Measurements from ENCODE around the gene MED13L. TPM values are rescaled to one million over a fixed set of nuclear protein-coding genes. Genes with fewer than 3 reads are reported as not detected.

The MED13L gene
- total and polyA plus RNA-seq, 2 donors (not counting 1 experiment from before 2014, with no cell fraction given): 56.5 to 97.3 TPM

DNA sequence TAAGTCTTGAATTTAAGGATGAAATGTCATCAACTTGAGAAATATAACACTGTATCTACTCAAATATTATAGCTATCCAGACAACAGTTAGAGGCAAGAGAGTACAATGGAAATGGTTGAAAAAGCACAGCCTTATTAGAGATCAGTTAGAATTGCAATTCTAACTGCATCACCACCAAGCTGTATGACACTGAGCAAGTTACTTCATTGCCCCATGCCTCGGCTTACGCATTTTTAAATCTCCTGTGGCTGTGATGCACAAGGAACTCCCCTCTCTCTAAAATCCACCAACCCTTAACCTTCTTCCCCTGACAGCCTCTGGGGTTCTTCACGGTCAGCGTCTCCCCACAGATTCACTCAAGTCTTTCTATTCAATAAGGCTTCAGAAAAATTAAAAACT is 75.1 kb downstream of the MED13L start:
- Histone ChIP-seq H2AFZ (ENCODE audit: low read length) (no peak overlapping the region), H3K4me3 (replicated peaks in 1 of 4; ENCODE audit: control extremely low read depth in 1 of 4, insufficient read depth in 1 of 4, low read depth in 3 of 4, low read length in 4 of 4) (no peak overlapping the region), H3K27me3 (ENCODE audit: control insufficient read depth, insufficient read depth, low read length) (no peaks in the 10 kb centered on the region), H3K4me2 (ENCODE audit: extremely low read depth, insufficient read depth, low read length) (peak overlapping the region; percentile 41), H3K9me3 (ENCODE audit: control insufficient read depth, insufficient read depth, low read depth, low read length) (no peaks in the 10 kb centered on the region), H3K9ac (ENCODE audit: insufficient read depth, low read length) (no peak overlapping the region), H4K20me1 (ENCODE audit: control insufficient read depth, extremely low read depth, insufficient read depth, low read length) (peaks cover 8% of the 10 kb centered on the region), H3K36me3 (ENCODE audit: control insufficient read depth, insufficient read depth, low read length) (no peaks in the 10 kb centered on the region), H3K27ac (ENCODE audit: insufficient read depth, low read length) (no peak overlapping the region), H3K79me2 (ENCODE audit: control insufficient read depth, insufficient read depth, low read length) (peaks cover 72% of the 10 kb centered on the region), H3K4me1 (ENCODE audit: control insufficient read depth, extremely low read depth, insufficient read depth, low read length) (peaks cover 4% of the 10 kb centered on the region)
- DNase-seq (ENCODE audit: low read depth in 2 of 2): peak; percentile 18 to 59
- no peak for TF ChIP-seq EZH2 (IDR thresholded peaks at IDR 0.05; ENCODE audit: low read length, missing control alignments)
- TF ChIP-seq CTCF (conservative IDR thresholded peaks at IDR 0.05 in 1 of 2, IDR thresholded peaks at IDR 0.05 in 1 of 2; ENCODE audit: low read depth in 1 of 2, low read length in 2 of 2): no peak

GRCh38 chr12:116201908-116202307 is 75.6 kb downstream of the MED13L start:
- DNase-seq (ENCODE audit: low read depth in 2 of 2): peak; percentile 19 to 82
- Histone ChIP-seq H3K9ac (ENCODE audit: insufficient read depth, low read length) (no peak overlapping the region), H3K27ac (ENCODE audit: insufficient read depth, low read length) (no peak overlapping the region), H3K4me1 (ENCODE audit: control insufficient read depth, extremely low read depth, insufficient read depth, low read length) (peaks cover 4% of the 10 kb centered on the region), H3K36me3 (ENCODE audit: control insufficient read depth, insufficient read depth, low read length) (no peaks in the 10 kb centered on the region), H2AFZ (ENCODE audit: low read length) (no peak overlapping the region), H3K4me2 (ENCODE audit: extremely low read depth, insufficient read depth, low read length) (peak overlapping the region; percentile 41), H4K20me1 (ENCODE audit: control insufficient read depth, extremely low read depth, insufficient read depth, low read length) (peaks cover 7% of the 10 kb centered on the region), H3K27me3 (ENCODE audit: control insufficient read depth, insufficient read depth, low read length) (no peaks in the 10 kb centered on the region), H3K79me2 (ENCODE audit: control insufficient read depth, insufficient read depth, low read length) (peaks cover 71% of the 10 kb centered on the region), H3K9me3 (ENCODE audit: control insufficient read depth, insufficient read depth, low read depth, low read length) (no peaks in the 10 kb centered on the region), H3K4me3 (replicated peaks in 1 of 4; ENCODE audit: control extremely low read depth in 1 of 4, insufficient read depth in 1 of 4, low read depth in 3 of 4, low read length in 4 of 4) (no peak overlapping the region)
- no peak for TF ChIP-seq EZH2 (IDR thresholded peaks at IDR 0.05; ENCODE audit: low read length, missing control alignments)
- no peak for TF ChIP-seq CTCF (conservative IDR thresholded peaks at IDR 0.05 in 1 of 2, IDR thresholded peaks at IDR 0.05 in 1 of 2; ENCODE audit: low read depth in 1 of 2, low read length in 2 of 2)

- H3K79me2 ChIP-seq (ENCODE audit: control insufficient read depth, insufficient read depth, low read length): peaks cover 71% of the 10 kb centered on the region
- H3K9me3 ChIP-seq (ENCODE audit: control insufficient read depth, insufficient read depth, low read depth, low read length): no peaks in the 10 kb centered on the region
- no peak overlapping the region for H3K4me3 ChIP-seq (replicated peaks in 1 of 4; ENCODE audit: control extremely low read depth in 1 of 4, insufficient read depth in 1 of 4, low read depth in 3 of 4, low read length in 4 of 4)
- no peaks in the 10 kb centered on the region for H3K36me3 ChIP-seq (ENCODE audit: control insufficient read depth, insufficient read depth, low read length)
- H2AFZ ChIP-seq (ENCODE audit: low read length): no peak overlapping the region
- peaks cover 4% of the 10 kb centered on the region for H3K4me1 ChIP-seq (ENCODE audit: control insufficient read depth, extremely low read depth, insufficient read depth, low read length)
- TF ChIP-seq CTCF (conservative IDR thresholded peaks at IDR 0.05 in 1 of 2, IDR thresholded peaks at IDR 0.05 in 1 of 2; ENCODE audit: low read depth in 1 of 2, low read length in 2 of 2) (no peak), EZH2 (IDR thresholded peaks at IDR 0.05; ENCODE audit: low read length, missing control alignments) (no peak)
- H3K9ac ChIP-seq (ENCODE audit: insufficient read depth, low read length): no peak overlapping the region
- H3K27me3 ChIP-seq (ENCODE audit: control insufficient read depth, insufficient read depth, low read length): no peaks in the 10 kb centered on the region
- H4K20me1 ChIP-seq (ENCODE audit: control insufficient read depth, extremely low read depth, insufficient read depth, low read length): peaks cover 6% of the 10 kb centered on the region
- H3K27ac ChIP-seq (ENCODE audit: insufficient read depth, low read length): no peak overlapping the region
- no peak overlapping the region for H3K4me2 ChIP-seq (ENCODE audit: extremely low read depth, insufficient read depth, low read length)
- DNase-seq (ENCODE audit: low read depth in 2 of 2): no peak
These were observed 76.1 kb downstream of the MED13L start for GRCh38 chr12:116201359-116201758.
